Duodenal mucosa (tissue), 2 donors: ENCODE measurements around the gene GUCY2F.

ENCODE experiments used
- H3K27ac ChIP-seq: one replicate; pipeline ENCODE4 v1.7.0; 2013; ENCODE audit warnings: low read depth, low read length
- H3K27me3 ChIP-seq, 2 donors: one replicate each; pipeline ENCODE4 v1.7.0; 2013; ENCODE audit warnings: low read length in 2 of 2, control low read depth in 1 of 2; ENCODE audit not compliant: insufficient read depth in 2 of 2, control insufficient read depth in 1 of 2
- H3K36me3 ChIP-seq, 2 donors: one replicate each; pipeline ENCODE4 v1.7.0; 2013; ENCODE audit warnings: low read length in 2 of 2, control low read depth in 1 of 2; ENCODE audit not compliant: insufficient read depth in 2 of 2, control insufficient read depth in 1 of 2
- H3K4me1 ChIP-seq, 2 donors: one replicate each; pipeline ENCODE4 v1.7.0; 2013; ENCODE audit warnings: low read length in 2 of 2, control low read depth in 1 of 2; ENCODE audit not compliant: insufficient read depth in 2 of 2, control insufficient read depth in 1 of 2
- H3K4me3 ChIP-seq, 2 donors: one replicate each; pipeline ENCODE4 v1.7.0; 2013; ENCODE audit warnings: low read length in 2 of 2, low read depth in 1 of 2
- H3K9ac ChIP-seq, 2 donors: one replicate each; pipeline ENCODE4 v1.7.0; 2013; ENCODE audit warnings: low read length in 2 of 2, low read depth in 1 of 2
- H3K9me3 ChIP-seq, 2 donors: one replicate each; pipeline ENCODE4 v1.7.0; 2013; ENCODE audit warnings: low read length in 2 of 2, control low read depth in 1 of 2; ENCODE audit not compliant: control insufficient read depth in 1 of 2

Gene GUCY2F

GRCh38 chrX:109398833-109399232 is 83.1 kb downstream of the GUCY2F start:
- Histone ChIP-seq H3K9ac (no peak overlapping the region), H3K36me3 (no peaks in the 10 kb centered on the region), H3K27ac (no peak overlapping the region), H3K4me3 (no peak overlapping the region), H3K9me3 (no peaks in the 10 kb centered on the region), H3K4me1 (no peaks in the 10 kb centered on the region), H3K27me3 (no peaks in the 10 kb centered on the region)

GRCh38 chrX:109398061-109398460 is 83.8 kb downstream of the GUCY2F start:
- Histone ChIP-seq H3K27ac (no peak overlapping the region), H3K9ac (no peak overlapping the region), H3K4me1 (no peaks in the 10 kb centered on the region), H3K36me3 (no peaks in the 10 kb centered on the region), H3K4me3 (no peak overlapping the region), H3K9me3 (no peaks in the 10 kb centered on the region), H3K27me3 (no peaks in the 10 kb centered on the region)

GRCh38 chrX:109393859-109394258 is 88.0 kb downstream of the GUCY2F start:
- Histone ChIP-seq H3K9me3 (no peaks in the 10 kb centered on the region), H3K4me3 (no peak overlapping the region), H3K9ac (no peak overlapping the region), H3K27me3 (no peaks in the 10 kb centered on the region), H3K27ac (no peak overlapping the region), H3K4me1 (no peaks in the 10 kb centered on the region), H3K36me3 (no peaks in the 10 kb centered on the region)

- no peak overlapping the region for H3K27ac ChIP-seq
- no peak overlapping the region for H3K4me3 ChIP-seq
- H3K9me3 ChIP-seq, result no peaks in the 10 kb centered on the region
- H3K27me3 ChIP-seq, result no peaks in the 10 kb centered on the region
- no peaks in the 10 kb centered on the region for H3K4me1 ChIP-seq
- no peaks in the 10 kb centered on the region for H3K36me3 ChIP-seq
- no peak overlapping the region for H3K9ac ChIP-seq
Observed at GRCh38 chrX:109392895-109393294, 89.0 kb downstream of the GUCY2F start.

- no peak overlapping the region for H3K4me3 ChIP-seq
- no peaks in the 10 kb centered on the region for H3K36me3 ChIP-seq
- no peaks in the 10 kb centered on the region for H3K9me3 ChIP-seq
- H3K27me3 ChIP-seq, result no peaks in the 10 kb centered on the region
- H3K4me1 ChIP-seq, result no peaks in the 10 kb centered on the region
- H3K9ac ChIP-seq, result no peak overlapping the region
- no peak overlapping the region for H3K27ac ChIP-seq
Observed at GRCh38 chrX:109390556-109390955, 91.3 kb downstream of the GUCY2F start.

- Histone ChIP-seq H3K4me1 (no peaks in the 10 kb centered on the region), H3K9me3 (no peaks in the 10 kb centered on the region), H3K4me3 (no peak overlapping the region), H3K27ac (no peak overlapping the region), H3K9ac (no peak overlapping the region), H3K27me3 (no peaks in the 10 kb centered on the region), H3K36me3 (no peaks in the 10 kb centered on the region)
Observed at GRCh38 chrX:109389917-109390316, 92.0 kb downstream of the GUCY2F start.

- Histone ChIP-seq H3K9me3 (no peaks in the 10 kb centered on the region), H3K27ac (no peak overlapping the region), H3K27me3 (no peaks in the 10 kb centered on the region), H3K9ac (no peak overlapping the region), H3K4me3 (no peak overlapping the region), H3K36me3 (no peaks in the 10 kb centered on the region), H3K4me1 (no peaks in the 10 kb centered on the region)
Observed at GRCh38 chrX:109384699-109385098, 97.2 kb downstream of the GUCY2F start.

- no peak overlapping the region for H3K27ac ChIP-seq
- H3K4me1 ChIP-seq, result no peaks in the 10 kb centered on the region
- H3K36me3 ChIP-seq, result no peaks in the 10 kb centered on the region
- H3K4me3 ChIP-seq, result no peak overlapping the region
- no peaks in the 10 kb centered on the region for H3K9me3 ChIP-seq
- no peak overlapping the region for H3K9ac ChIP-seq
- no peaks in the 10 kb centered on the region for H3K27me3 ChIP-seq
Observed at GRCh38 chrX:109382332-109382731, 99.6 kb downstream of the GUCY2F start.

- Histone ChIP-seq H3K27ac (no peak overlapping the region), H3K4me1 (no peaks in the 10 kb centered on the region), H3K4me3 (no peak overlapping the region)
Observed at GRCh38 chrX:109378281-109378680, 103.6 kb downstream of the GUCY2F start.

GRCh38 chrX:109374262-109374960 is 107.5 kb downstream of the GUCY2F start:
- Histone ChIP-seq H3K36me3 (no peaks in the 10 kb centered on the region), H3K4me3 (no peak overlapping the region), H3K9me3 (no peaks in the 10 kb centered on the region), H3K27me3 (no peaks in the 10 kb centered on the region), H3K4me1 (no peaks in the 10 kb centered on the region), H3K9ac (no peak overlapping the region), H3K27ac (no peak overlapping the region)

More at GRCh38 chrX:109378281-109378680, 103.6 kb downstream of the GUCY2F start:
- Histone ChIP-seq H3K9ac (no peak overlapping the region), H3K36me3 (no peaks in the 10 kb centered on the region), H3K27me3 (no peaks in the 10 kb centered on the region), H3K9me3 (no peaks in the 10 kb centered on the region)
